Measurements from ENCODE around the gene ADGRB3. TPM values are rescaled to one million over a fixed set of nuclear protein-coding genes. Genes with fewer than 3 reads are reported as not detected.

Gene ADGRB3
- total RNA-seq, 1 experiment from 2014 or later: 0.09 TPM

DNA sequence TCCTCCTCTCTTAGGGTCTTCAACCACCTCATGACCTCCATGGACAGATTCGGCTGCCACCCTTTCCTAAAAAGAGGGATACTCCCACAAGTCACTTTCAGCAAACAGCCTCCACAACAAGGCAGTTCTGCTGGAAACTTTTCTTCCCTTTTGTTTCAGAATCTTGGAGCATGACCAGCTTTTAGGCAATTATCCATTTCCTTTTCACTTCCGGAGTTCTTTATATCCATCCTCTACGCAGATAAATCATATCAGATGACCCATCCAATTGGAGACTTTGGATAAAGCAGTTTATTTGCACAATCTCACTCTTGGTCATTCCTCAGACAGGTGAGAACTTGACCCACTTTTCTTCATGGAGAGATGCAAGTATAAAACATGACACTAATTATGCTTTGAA is 763.2 kb downstream of the ADGRB3 start:
- DNase-seq: no peak
- CTCF ChIA-PET: no interaction called here

DNA sequence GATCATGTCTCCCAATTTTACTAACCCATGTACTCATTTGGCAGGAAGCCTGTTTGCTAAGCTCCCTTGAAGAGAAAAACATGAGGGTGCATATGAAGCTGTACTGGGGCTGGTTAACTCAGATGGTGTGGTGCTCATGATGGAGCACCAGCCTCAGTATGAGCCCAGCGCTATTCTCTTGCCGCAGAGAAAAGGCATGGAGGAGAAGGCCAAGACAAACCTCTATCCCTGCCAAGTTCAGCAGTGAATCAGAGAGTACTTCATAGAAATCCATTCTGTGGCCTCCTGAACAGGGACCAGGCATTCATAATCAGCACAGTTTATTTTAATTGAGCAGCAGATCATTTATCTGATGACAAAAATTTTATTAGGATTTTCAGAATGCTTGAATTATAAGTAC is 763.6 kb downstream of the ADGRB3 start:
- Mint-ChIP-seq H3K4me3 (ENCODE audit: low read depth, unreplicated experiment) (no peak overlapping the region), H3K9me3 (ENCODE audit: low read depth, unreplicated experiment) (no peaks in the 10 kb centered on the region), H3K36me3 (ENCODE audit: insufficient read depth, unreplicated experiment) (no peaks in the 10 kb centered on the region), H3K27ac (ENCODE audit: unreplicated experiment) (no peak overlapping the region), H3K27me3 (ENCODE audit: unreplicated experiment) (no peaks in the 10 kb centered on the region), H3K4me1 (ENCODE audit: low read depth, unreplicated experiment) (no peaks in the 10 kb centered on the region)
- CTCF ChIA-PET: no interaction called here
- BruUV-seq (replicated peaks): no TSS peak
- intact Hi-C loops (cut with micrococcal nuclease; ENCODE audit: unreplicated experiment): no loop called here
- TF ChIP-seq, protein P1, sequence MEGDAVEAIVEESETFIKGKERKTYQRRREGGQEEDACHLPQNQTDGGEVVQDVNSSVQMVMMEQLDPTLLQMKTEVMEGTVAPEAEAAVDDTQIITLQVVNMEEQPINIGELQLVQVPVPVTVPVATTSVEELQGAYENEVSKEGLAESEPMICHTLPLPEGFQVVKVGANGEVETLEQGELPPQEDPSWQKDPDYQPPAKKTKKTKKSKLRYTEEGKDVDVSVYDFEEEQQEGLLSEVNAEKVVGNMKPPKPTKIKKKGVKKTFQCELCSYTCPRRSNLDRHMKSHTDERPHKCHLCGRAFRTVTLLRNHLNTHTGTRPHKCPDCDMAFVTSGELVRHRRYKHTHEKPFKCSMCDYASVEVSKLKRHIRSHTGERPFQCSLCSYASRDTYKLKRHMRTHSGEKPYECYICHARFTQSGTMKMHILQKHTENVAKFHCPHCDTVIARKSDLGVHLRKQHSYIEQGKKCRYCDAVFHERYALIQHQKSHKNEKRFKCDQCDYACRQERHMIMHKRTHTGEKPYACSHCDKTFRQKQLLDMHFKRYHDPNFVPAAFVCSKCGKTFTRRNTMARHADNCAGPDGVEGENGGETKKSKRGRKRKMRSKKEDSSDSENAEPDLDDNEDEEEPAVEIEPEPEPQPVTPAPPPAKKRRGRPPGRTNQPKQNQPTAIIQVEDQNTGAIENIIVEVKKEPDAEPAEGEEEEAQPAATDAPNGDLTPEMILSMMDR (IDR thresholded peaks at IDR 0.05; ENCODE audit: unreplicated experiment): no peak
- no peak for DNase-seq

More for the DNA sequence above, 763.2 kb downstream of the ADGRB3 start:
- TF ChIP-seq, protein P1 (IDR thresholded peaks at IDR 0.05; ENCODE audit: unreplicated experiment): no peak
- Mint-ChIP-seq H3K9me3 (ENCODE audit: low read depth, unreplicated experiment) (no peaks in the 10 kb centered on the region), H3K27ac (ENCODE audit: unreplicated experiment) (no peak overlapping the region), H3K4me3 (ENCODE audit: low read depth, unreplicated experiment) (no peak overlapping the region), H3K27me3 (ENCODE audit: unreplicated experiment) (no peaks in the 10 kb centered on the region), H3K36me3 (ENCODE audit: insufficient read depth, unreplicated experiment) (no peaks in the 10 kb centered on the region), H3K4me1 (ENCODE audit: low read depth, unreplicated experiment) (no peaks in the 10 kb centered on the region)
- BruUV-seq (replicated peaks): no TSS peak
- intact Hi-C loops (cut with micrococcal nuclease; ENCODE audit: unreplicated experiment): no loop called here

DNA sequence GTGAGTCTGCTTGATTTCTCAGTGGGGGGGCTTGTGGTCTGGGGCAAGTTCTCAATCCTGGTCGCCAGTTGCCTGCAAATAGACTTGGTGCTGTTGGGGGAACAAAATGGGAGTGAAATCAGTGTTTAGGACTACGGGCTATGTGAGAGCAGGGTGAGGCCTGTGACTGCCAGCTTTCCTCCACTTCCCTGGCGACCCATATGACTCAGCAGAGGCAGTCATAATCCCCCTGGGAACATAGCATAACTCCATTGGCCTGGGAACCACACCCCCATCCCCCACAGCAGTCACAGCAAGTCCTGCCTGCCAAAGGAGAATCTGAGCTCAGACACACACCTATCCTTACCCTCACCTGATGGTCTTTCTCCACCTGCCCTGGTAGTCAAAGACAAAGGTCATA is 773.8 kb downstream of the ADGRB3 start:
- no peak overlapping the region for H3K27ac Mint-ChIP-seq (ENCODE audit: unreplicated experiment)
- H3K36me3 Mint-ChIP-seq (ENCODE audit: insufficient read depth, unreplicated experiment): no peaks in the 10 kb centered on the region
- no TSS peak for BruUV-seq (replicated peaks)
- CTCF ChIA-PET: no interaction called here
- H3K9me3 Mint-ChIP-seq (ENCODE audit: low read depth, unreplicated experiment): peaks cover 5% of the 10 kb centered on the region
- no peak overlapping the region for H3K4me3 Mint-ChIP-seq (ENCODE audit: low read depth, unreplicated experiment)
- TF ChIP-seq, protein P1 (IDR thresholded peaks at IDR 0.05; ENCODE audit: unreplicated experiment): no peak
- no peaks in the 10 kb centered on the region for H3K27me3 Mint-ChIP-seq (ENCODE audit: unreplicated experiment)
- DNase-seq: no peak
- no peaks in the 10 kb centered on the region for H3K4me1 Mint-ChIP-seq (ENCODE audit: low read depth, unreplicated experiment)
- intact Hi-C loops (cut with micrococcal nuclease; ENCODE audit: unreplicated experiment): no loop called here

DNA sequence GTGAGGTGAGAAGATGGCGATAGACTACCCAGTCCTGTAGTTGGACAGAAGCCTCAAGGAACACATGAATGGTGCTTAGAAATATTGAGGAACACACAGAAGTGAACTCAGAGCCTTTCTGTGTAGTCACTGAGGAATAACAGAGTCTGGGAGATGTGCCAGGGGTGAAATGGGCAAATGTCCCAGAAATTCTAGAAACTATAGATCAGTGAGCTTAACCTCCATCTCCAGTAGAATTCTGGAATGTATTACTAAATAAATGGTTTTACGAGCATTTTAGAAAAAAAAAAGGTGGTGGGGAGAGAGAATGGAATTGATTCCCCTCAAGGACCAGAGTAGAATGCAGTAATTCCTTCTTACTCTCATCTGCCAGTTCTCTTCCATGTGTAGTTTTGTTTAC is 781.7 kb downstream of the ADGRB3 start:
- DNase-seq: no peak
- H3K9me3 Mint-ChIP-seq (ENCODE audit: low read depth, unreplicated experiment): no peaks in the 10 kb centered on the region
- no peaks in the 10 kb centered on the region for H3K27me3 Mint-ChIP-seq (ENCODE audit: unreplicated experiment)
- no peaks in the 10 kb centered on the region for H3K4me1 Mint-ChIP-seq (ENCODE audit: low read depth, unreplicated experiment)
- CTCF ChIA-PET: no interaction called here
- intact Hi-C loops (cut with micrococcal nuclease; ENCODE audit: unreplicated experiment): no loop called here
- no peaks in the 10 kb centered on the region for H3K36me3 Mint-ChIP-seq (ENCODE audit: insufficient read depth, unreplicated experiment)
- TF ChIP-seq, protein P1 (IDR thresholded peaks at IDR 0.05; ENCODE audit: unreplicated experiment): no peak
- BruUV-seq (replicated peaks): no TSS peak
- H3K27ac Mint-ChIP-seq (ENCODE audit: unreplicated experiment): no peak overlapping the region
- H3K4me3 Mint-ChIP-seq (ENCODE audit: low read depth, unreplicated experiment): no peak overlapping the region

DNA sequence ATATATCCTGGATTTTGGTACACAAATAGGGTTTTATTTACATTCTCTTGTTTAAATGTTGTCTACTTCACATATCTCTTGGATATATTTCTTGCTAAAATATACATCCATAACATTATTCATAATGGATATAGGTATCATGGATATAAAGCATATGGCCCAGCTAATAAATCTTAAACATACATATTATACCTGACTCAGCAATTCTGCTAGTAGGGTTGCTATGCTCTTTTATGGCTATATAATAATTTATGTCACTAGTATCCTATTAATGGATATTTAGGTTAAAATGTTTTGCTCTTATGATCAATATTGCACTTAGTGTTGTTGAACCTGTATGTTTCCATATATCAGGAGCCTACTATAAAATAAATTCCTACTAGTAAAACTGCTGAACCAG is 786.2 kb downstream of the ADGRB3 start:
- TF ChIP-seq, protein P1 (IDR thresholded peaks at IDR 0.05; ENCODE audit: unreplicated experiment): no peak
- Mint-ChIP-seq H3K4me1 (ENCODE audit: low read depth, unreplicated experiment) (no peaks in the 10 kb centered on the region), H3K4me3 (ENCODE audit: low read depth, unreplicated experiment) (no peak overlapping the region), H3K9me3 (ENCODE audit: low read depth, unreplicated experiment) (no peaks in the 10 kb centered on the region), H3K36me3 (ENCODE audit: insufficient read depth, unreplicated experiment) (no peaks in the 10 kb centered on the region), H3K27me3 (ENCODE audit: unreplicated experiment) (no peaks in the 10 kb centered on the region), H3K27ac (ENCODE audit: unreplicated experiment) (no peak overlapping the region)
- no TSS peak for BruUV-seq (replicated peaks)
- intact Hi-C loops (cut with micrococcal nuclease; ENCODE audit: unreplicated experiment): no loop called here
- CTCF ChIA-PET: no interaction called here
- no peak for DNase-seq

Data from Calu3 (cell line).